ENCODE measurements around the gene USP43.

DNA sequence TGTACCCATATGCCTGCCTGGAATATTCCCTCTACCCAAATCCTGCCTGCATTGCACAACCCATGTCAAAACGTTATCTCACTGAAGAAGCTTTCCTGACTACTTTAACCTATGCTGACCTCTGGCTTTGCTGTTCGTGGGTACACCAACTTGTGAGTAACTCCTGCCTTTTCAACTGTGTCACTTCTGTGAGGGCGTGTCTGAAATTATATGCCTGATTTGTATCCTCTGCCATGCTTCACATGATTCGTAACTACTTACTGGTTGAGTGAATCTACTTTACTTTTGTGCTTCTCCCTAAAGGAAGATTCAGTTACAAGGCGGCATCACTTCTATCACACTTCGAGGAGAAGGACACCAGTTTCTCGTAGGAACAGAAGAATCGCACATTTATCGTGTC is 33.3 kb upstream of the USP43 start:
- TF ChIP-seq, protein P1, sequence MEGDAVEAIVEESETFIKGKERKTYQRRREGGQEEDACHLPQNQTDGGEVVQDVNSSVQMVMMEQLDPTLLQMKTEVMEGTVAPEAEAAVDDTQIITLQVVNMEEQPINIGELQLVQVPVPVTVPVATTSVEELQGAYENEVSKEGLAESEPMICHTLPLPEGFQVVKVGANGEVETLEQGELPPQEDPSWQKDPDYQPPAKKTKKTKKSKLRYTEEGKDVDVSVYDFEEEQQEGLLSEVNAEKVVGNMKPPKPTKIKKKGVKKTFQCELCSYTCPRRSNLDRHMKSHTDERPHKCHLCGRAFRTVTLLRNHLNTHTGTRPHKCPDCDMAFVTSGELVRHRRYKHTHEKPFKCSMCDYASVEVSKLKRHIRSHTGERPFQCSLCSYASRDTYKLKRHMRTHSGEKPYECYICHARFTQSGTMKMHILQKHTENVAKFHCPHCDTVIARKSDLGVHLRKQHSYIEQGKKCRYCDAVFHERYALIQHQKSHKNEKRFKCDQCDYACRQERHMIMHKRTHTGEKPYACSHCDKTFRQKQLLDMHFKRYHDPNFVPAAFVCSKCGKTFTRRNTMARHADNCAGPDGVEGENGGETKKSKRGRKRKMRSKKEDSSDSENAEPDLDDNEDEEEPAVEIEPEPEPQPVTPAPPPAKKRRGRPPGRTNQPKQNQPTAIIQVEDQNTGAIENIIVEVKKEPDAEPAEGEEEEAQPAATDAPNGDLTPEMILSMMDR (IDR thresholded peaks at IDR 0.05; ENCODE audit: low read depth, low read length): no peak
- TF ChIP-seq EZH2phosphoT487 (IDR thresholded peaks at IDR 0.05; ENCODE audit: low read depth): no peak

Measured in OCI-LY3 (cell line).